GM23248 (cell line): ENCODE results near the gene PPP1R9A. TPM values are rescaled to one million over a fixed set of nuclear protein-coding genes. Genes with fewer than 3 reads are reported as not detected.

Experiments used
- DNase-seq: peaks from one replicate; pipeline ENCODE4 v3.0.0-alpha.2; 2015
- H2AFZ ChIP-seq: fragments of 200-600 bp; sonication (generic); 2 replicates; pipeline ENCODE4 v1.6.1; 2016; ENCODE audit warnings: antibody characterized with exemption
- H3F3A ChIP-seq: fragments of 200-600 bp; sonication (generic); 2 replicates; pipeline ENCODE4 v1.6.1; 2016; ENCODE audit warnings: mild to moderate bottlenecking, antibody characterized with exemption, mixed run types; ENCODE audit not compliant: insufficient read depth
- H3K27ac ChIP-seq: fragments of 200-600 bp; sonication (generic); 2 replicates; pipeline ENCODE4 v1.5.1; 2016; ENCODE audit warnings: mild to moderate bottlenecking
- H3K27me3 ChIP-seq: fragments of 200-600 bp; sonication (generic); replicated peaks from 2 replicates; pipeline ENCODE4 v1.6.1; 2016; ENCODE audit warnings: mild to moderate bottlenecking; ENCODE audit not compliant: insufficient read depth
- H3K36me3 ChIP-seq: fragments of 200-600 bp; sonication (generic); 2 replicates; pipeline ENCODE4 v1.6.1; 2016; ENCODE audit warnings: low read depth, mild to moderate bottlenecking
- H3K4me1 ChIP-seq: fragments of 200-600 bp; sonication (generic); 2 replicates; pipeline ENCODE4 v1.6.1; 2016; ENCODE audit warnings: mild to moderate bottlenecking; ENCODE audit not compliant: insufficient read depth
- H3K4me2 ChIP-seq: fragments of 200-600 bp; sonication (generic); one replicate; pipeline ENCODE4 v1.6.1; 2016; ENCODE audit warnings: mild to moderate bottlenecking; ENCODE audit not compliant: unreplicated experiment
- H3K4me3 ChIP-seq: fragments of 200-600 bp; sonication (generic); 2 replicates; pipeline ENCODE4 v1.5.1; 2016; ENCODE audit warnings: mild to moderate bottlenecking
- H3K79me2 ChIP-seq: fragments of 200-600 bp; sonication (generic); 2 replicates; pipeline ENCODE4 v1.6.1; 2016; ENCODE audit warnings: mild to moderate bottlenecking; ENCODE audit not compliant: insufficient read depth
- H3K9ac ChIP-seq: fragments of 200-600 bp; sonication (generic); 2 replicates; pipeline ENCODE4 v1.6.1; 2016; ENCODE audit warnings: mild to moderate bottlenecking
- H3K9me2 ChIP-seq: fragments of 200-600 bp; sonication (generic); 2 replicates; pipeline ENCODE4 v1.6.1; 2016; ENCODE audit warnings: mixed run types, mild to moderate bottlenecking, moderate library complexity; ENCODE audit not compliant: insufficient read depth
- H3K9me3 ChIP-seq: fragments of 200-600 bp; sonication (generic); one replicate; pipeline ENCODE4 v1.6.1; 2017; ENCODE audit warnings: low read depth
- H4K20me1 ChIP-seq: fragments of 200-600 bp; sonication (generic); 2 replicates; pipeline ENCODE4 v1.6.0; 2016; ENCODE audit not compliant: insufficient read depth
- EZH2 ChIP-seq: fragments of 200-600 bp; sonication (generic); IDR thresholded peaks from 2 replicates; pipeline ENCODE4 v1.6.1; 2018; ENCODE audit warnings: antibody characterized with exemption, mild to moderate bottlenecking; ENCODE audit not compliant: insufficient read depth, poor library complexity, severe bottlenecking
- EZH2phosphoT487 ChIP-seq: fragments of 200-600 bp; sonication (generic); IDR thresholded peaks from 2 replicates; pipeline ENCODE4 v1.6.1; 2018; ENCODE audit warnings: antibody characterized with exemption, moderate library complexity, mild to moderate bottlenecking, low read depth; ENCODE audit not compliant: insufficient read depth
- WGBS, 2 experiments: methylation state at CpG; one replicate each; pipeline ENCODE4 v1.1.6; 2015 to 2017; ENCODE audit warnings: low lambda C conversion rate in 2 of 2, low coverage in 1 of 2; ENCODE audit errors: missing lambda C conversion rate in 2 of 2; 5-methylcytosine and 5-hydroxymethylcytosine counted together
- in situ Hi-C: fragments of 300-500 bp; cut with MboI; formaldehyde crosslinking; loops from 2 replicates; pipeline ENCODE4 v1.15.0; 2020
- polyA plus RNA-seq: library from polyadenylated mRNA; unstranded; fragments of >200 nt; fragmentation: Nextera tagmentation; extraction: Ambion mirVana; gene quantifications from 2 replicates; pipeline ENCODE4 v1.2.1, GENCODE V29; 2016
- total RNA-seq: library from RNA; depleted of rRNA; stranded (reverse); fragments of >200 nt; shearing (Covaris generic); gene quantifications from 2 replicates; pipeline ENCODE4 v1.2.3, GENCODE V29; 2014; rRNA removed

PPP1R9A gene
- not detected in 2 replicates for total RNA-seq
- 0.03 TPM in 1 of 2 replicates, not detected in the other for polyA plus RNA-seq

DNA sequence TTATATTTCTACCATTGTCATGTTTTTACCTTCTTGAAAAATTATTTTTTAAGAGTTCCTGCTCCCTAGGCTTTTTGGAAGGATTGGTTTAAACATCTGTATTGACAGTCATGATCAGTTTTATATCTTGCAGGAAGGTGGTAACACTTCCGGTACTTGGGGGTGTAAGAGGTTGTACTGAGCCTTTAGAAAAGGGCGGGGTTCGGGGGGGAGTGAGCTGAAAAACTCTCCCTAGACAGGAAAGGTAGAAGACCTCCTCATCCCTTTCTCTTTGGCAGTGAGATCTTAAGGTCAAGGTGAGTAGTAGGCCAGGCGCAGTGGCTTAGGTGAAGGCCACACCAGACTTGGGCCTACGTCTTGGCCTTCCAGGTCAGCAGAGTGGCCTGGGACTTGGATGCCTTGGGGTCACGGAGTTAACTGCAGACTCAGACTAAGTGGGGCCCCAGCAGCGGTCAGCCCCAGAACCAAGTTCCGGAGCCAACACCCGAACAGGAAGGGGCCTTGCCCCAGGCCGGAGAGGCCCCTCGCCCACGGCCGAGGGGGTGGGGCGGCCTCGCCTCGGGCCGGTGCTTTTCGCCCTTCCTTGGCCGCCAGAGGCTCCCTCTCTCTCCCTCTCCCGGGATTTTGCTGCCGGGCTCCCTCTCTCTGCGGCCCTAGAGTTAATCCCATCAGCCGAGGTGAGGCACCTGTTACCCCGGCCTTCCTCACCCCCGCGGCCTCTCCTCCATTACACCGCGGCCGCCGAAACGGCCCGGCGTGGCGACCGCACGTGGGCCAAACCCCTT, at the start of gene PPP1R9A:
TSS of gene PPP1R9A (plus strand) at position 569 of the 785 bp plus-strand sequence. CDS start 2,520 bp downstream, outside the sequence.
- peaks cover 62% of the 10 kb centered on the region for H3K27me3 ChIP-seq
- H3K27ac ChIP-seq: no peak within 1 kb of the TSS
- H3K9me2 ChIP-seq: no peaks in the 10 kb centered on the region
- no peaks in the 10 kb centered on the region for H3K4me1 ChIP-seq
- H3K9ac ChIP-seq: no peak within 1 kb of the TSS
- peak within 1 kb of the TSS; percentile 72 for H3K4me2 ChIP-seq
- no peaks in the 10 kb centered on the region for H3K36me3 ChIP-seq
- H4K20me1 ChIP-seq: no peaks in the 10 kb centered on the region
- no peaks in the 10 kb centered on the region for H3K79me2 ChIP-seq
- peak within 1 kb of the TSS; percentile 58 for H2AFZ ChIP-seq
- H3K4me3 ChIP-seq: peak within 1 kb of the TSS; percentile 61
- TF ChIP-seq EZH2: peak; percentile 27
- TF ChIP-seq EZH2phosphoT487: no peak
- no peaks in the 10 kb centered on the region for H3K9me3 ChIP-seq
- DNase-seq: peak; percentile 21
- WGBS, 2 experiments: 25 to 30% methylated on average over 28 of the region's 36 CpGs
- in situ Hi-C loops: no loop called here
- H3F3A ChIP-seq: no peaks in the 10 kb centered on the region

DNA sequence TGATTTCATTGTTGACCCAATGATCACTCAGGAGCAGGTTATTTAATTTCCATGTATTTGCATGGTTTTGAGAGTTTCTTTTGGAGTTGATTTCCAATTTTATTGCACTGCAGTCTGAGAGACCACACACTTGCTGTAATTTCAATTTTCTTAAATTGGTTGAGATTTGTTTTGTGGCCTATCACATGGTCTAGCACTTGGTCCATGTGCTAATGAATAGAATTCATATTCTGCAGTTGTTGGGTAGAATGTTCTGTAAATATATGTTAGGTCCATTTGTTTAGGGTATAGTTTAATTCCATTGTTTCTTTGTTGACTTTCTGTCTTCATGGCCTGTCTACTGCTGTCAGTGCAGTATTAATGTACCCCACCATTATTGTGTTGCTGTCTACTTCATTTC, 36.3 kb upstream of the PPP1R9A start:
- Histone ChIP-seq H3K9ac (no peak overlapping the region), H3K4me3 (no peak overlapping the region), H3K4me2 (no peak overlapping the region), H3K27me3 (no peaks in the 10 kb centered on the region), H3K9me3 (no peaks in the 10 kb centered on the region), H3K36me3 (no peaks in the 10 kb centered on the region), H3K27ac (no peak overlapping the region), H3K79me2 (no peaks in the 10 kb centered on the region), H2AFZ (no peak overlapping the region), H3K9me2 (no peaks in the 10 kb centered on the region), H3F3A (no peaks in the 10 kb centered on the region), H4K20me1 (no peaks in the 10 kb centered on the region), H3K4me1 (no peaks in the 10 kb centered on the region)
- in situ Hi-C loops: no loop called here
- TF ChIP-seq EZH2: no peak
- no peak for TF ChIP-seq EZH2phosphoT487
- no peak for DNase-seq

DNA sequence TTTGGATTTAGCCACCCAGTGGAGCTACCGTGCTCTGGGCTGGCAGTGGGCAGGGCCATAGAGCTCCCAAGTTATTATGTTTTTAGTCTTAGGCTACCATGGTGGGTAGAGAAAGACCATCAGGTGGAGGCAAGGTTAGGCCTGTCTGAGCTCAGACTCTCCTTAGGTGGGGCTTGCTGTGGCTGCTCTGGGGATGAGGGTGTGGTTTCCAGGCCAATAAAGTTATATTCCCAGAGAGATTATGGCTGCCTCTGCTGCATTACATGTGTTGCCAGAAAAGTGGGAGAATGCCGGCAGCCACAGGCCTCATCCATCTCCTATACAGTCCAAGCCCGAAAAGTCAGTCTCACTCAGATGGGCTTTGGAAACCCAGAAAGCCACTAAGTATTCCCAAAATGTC, 34.2 kb upstream of the PPP1R9A start:
- WGBS, 2 experiments: 36 to 43% methylated on average over 3 of the region's 3 CpGs
- Histone ChIP-seq H3K4me2 (no peak overlapping the region), H3K4me1 (no peaks in the 10 kb centered on the region), H2AFZ (no peak overlapping the region), H3K9ac (no peak overlapping the region), H4K20me1 (no peaks in the 10 kb centered on the region), H3K36me3 (no peaks in the 10 kb centered on the region), H3K27me3 (no peaks in the 10 kb centered on the region), H3K9me2 (no peaks in the 10 kb centered on the region), H3K9me3 (no peaks in the 10 kb centered on the region), H3F3A (no peaks in the 10 kb centered on the region), H3K27ac (no peak overlapping the region), H3K79me2 (no peaks in the 10 kb centered on the region), H3K4me3 (no peak overlapping the region)
- in situ Hi-C loops: no loop called here
- TF ChIP-seq EZH2: no peak
- DNase-seq: no peak

DNA sequence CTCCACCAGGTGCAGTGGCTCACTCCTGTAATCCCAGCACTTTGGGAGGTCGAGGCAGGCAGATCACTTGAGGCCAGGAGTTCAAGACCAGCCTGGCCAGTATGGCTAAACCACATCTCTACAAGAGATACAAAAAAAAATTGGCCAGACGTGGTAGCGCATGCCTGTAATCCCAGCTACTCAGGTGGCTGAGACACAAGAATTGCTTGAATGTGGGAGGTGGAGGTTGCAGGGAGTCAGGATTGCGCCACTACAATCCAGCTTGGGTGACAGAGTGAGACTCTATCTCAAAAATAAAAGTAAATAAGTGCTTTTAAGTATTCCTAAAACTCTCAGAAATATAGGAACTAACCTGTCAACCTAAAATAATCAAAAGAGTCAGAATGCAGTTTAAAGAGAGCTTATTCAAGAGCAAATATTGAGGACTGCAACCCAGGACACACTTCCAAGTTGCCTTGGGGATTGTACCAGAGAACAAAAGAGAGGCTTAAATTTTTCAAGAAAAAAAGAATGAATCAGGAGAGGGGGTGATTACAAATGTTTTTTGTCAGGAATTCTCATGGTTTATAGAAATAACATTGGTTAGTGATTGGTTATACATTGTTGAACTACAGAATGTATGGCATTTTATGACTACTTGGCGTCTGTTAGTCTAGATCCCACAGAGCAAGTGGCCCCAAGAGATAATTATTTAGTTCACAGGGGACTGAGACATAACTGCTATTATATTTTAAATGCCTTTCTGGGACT, 33.2 kb upstream of the PPP1R9A start:
- Histone ChIP-seq H3K27ac (no peak overlapping the region), H3K9me2 (no peaks in the 10 kb centered on the region), H3K9ac (no peak overlapping the region), H3K4me2 (no peak overlapping the region), H3K4me3 (no peak overlapping the region), H2AFZ (no peak overlapping the region), H3K79me2 (no peaks in the 10 kb centered on the region), H3K9me3 (no peaks in the 10 kb centered on the region), H3K4me1 (no peaks in the 10 kb centered on the region), H3K36me3 (no peaks in the 10 kb centered on the region), H4K20me1 (no peaks in the 10 kb centered on the region), H3K27me3 (no peaks in the 10 kb centered on the region; the same call in 1 of the 2 replicates), H3F3A (no peaks in the 10 kb centered on the region)
- WGBS, 2 experiments: 32 to 42% methylated on average over 5 of the region's 5 CpGs
- TF ChIP-seq EZH2phosphoT487 (no peak), EZH2 (no peak)
- DNase-seq: no peak
- in situ Hi-C loops: no loop called here
